ENCODE measurements around the gene SMURF1.
"Not testable (repeated sequence)": the region's sequence is repeated elsewhere in the genome, so short reads cannot be mapped to it uniquely, and the experiment has no call there.

The SMURF1 gene

GRCh38 chr7:99094401-99094800, 49.5 kb downstream of the SMURF1 start:
- no peak for DNase-seq

GRCh38 chr7:99092064-99092720, 51.7 kb downstream of the SMURF1 start:
- no peak for DNase-seq

DNA sequence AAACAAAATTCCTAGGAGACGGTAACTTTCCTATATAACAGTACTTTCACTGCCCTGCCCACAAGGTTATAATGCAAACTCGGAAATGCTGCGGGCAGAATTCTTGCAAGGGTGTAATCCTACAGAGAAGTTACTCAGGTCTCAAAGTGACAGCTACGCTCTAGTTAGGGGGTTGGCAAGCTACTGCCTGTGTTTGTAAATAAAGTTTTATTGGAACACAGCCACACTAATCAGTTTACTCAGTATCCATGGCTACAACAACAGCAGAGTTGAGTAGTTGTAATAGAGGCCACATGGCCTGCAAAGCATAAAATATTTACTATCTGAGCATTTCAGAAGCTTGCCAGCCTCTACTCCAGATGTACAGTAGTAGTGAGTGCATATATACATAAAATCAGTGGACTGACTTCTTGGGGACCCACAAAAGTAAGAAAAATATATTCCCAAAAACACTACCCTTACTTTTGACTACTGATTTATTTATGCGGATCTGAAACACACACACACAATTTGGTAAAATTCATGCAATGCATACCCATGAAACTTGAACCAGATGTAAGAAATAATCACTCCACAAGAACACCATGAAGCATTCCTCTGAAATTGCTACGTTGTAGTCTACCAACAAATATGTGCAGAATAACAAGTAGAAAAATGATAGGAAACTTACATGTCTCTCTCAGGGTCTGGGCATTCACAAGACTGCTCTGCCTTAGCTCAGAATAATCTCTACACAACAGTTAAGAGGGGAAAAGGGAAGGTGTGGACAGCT, 53.0 kb downstream of the SMURF1 start:
- DNase-seq = peak; percentile 71

DNA sequence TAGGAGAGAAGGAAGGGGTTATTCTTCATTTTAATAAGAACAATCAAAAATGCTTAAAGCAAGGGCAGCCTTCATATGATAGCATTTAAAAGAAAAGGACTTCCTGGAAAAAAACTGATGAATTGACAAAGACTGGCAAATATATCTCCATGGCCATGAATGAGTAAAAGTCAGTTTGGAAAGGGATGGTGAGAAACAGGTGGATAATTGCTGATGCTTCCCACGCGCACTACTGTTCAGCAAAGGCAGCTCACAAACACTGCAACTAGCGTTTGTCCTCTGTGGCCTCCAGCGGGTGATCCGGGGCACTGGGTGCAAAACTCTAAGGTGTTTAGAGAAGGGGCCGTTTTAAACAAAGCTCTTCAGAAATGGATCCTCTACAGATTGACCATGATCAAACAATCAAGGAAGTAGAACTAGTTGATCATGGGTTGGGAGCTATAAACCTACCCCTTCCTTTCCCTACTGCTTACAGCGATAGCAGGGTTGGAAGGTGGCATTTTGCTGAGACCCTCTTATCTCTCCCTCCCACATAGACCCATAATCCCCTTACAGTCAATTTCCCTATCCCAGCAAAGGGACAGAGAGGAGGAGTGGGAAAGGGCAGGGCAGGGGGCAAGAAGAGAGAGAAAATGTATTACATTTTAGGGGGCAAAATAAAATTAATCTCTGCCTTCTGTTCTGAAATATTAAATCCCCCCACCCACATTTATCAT, 53.8 kb downstream of the SMURF1 start:
- no peak for DNase-seq

DNA sequence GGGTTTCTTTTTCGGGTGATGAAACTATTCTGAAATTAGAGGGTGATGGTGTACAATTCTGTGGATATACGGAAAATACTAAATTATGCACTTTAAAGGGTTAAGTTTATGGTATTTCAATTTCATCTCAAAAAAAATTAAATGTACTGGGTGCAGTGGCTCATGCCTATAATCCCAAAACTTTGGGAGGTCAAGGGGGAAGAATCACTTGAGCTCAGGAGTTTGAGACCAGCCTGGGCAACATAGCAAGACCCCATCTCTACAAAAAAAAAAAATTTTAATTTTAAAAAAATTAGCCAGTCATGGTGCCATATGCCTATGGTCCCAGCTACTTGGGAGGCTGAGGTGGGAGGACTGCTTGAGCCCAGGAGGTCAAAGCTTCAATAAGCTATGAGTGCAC, 57.0 kb downstream of the SMURF1 start:
- no peak for DNase-seq

DNA sequence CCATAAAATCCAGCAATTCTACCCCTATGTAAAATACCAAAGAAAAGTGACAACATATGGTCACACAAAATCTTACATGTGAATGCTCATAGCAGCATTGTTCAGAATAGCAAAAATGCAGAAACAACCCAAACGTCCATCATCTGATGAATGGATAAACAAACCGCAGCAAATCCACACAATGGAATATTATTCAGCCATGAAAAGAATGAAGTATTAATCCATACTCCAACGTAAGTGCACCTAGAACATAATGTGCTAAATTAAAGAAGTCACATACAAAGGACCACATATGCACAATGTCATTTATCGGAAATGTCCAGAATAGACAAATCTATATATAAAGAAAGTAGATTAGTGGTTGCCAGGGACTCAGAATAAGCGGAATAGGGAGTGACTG, 57.4 kb downstream of the SMURF1 start:
- DNase-seq = no peak

DNA sequence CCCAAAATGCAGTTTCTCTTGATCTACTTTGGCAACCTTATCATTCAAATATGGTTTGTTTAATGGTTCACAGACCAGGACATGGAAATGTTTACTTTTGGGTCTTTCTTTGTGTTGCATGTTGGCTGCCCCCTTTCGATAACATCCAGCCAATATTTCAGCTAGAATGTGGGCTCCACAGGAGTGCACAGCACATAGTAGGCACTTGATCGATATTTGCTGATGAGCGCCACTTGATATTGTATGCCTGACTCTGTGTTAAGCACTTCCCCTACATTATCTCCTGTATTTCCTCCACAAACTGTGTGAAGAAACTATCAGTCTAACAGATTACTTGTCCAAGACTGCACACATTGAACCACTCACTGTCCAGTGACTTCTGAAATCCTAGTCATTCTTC, 60.2 kb downstream of the SMURF1 start:
- DNase-seq = no peak

DNA sequence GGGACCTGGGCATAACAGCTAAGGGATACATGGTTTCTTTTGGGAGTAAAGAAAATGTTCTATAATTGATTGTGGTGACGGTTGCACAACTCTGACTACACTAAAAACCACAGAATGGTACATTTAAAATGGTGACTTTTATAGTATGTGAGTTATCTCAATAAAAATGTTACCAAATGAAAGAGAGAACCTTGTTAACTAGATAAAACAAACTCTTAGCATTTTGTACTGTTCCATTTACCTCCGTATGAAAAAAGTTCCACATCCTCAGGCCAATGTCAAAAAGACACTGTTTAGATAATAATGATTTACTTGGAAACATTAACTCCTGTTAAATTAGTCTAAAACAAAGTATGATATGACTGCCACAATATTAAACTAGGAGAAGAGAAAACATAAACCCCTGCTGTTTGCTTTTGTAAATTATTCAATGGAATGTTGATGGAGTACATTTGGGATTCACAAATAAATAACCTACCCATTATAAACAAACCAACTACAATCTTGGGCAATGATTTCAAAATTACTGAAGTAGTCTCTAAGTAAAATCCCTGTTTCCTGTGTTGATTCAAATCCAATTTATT, 60.7 kb downstream of the SMURF1 start:
- DNase-seq = peak; percentile 54

GRCh38 chr7:99080679-99081078, 63.2 kb downstream of the SMURF1 start:
- no peak for DNase-seq

DNA sequence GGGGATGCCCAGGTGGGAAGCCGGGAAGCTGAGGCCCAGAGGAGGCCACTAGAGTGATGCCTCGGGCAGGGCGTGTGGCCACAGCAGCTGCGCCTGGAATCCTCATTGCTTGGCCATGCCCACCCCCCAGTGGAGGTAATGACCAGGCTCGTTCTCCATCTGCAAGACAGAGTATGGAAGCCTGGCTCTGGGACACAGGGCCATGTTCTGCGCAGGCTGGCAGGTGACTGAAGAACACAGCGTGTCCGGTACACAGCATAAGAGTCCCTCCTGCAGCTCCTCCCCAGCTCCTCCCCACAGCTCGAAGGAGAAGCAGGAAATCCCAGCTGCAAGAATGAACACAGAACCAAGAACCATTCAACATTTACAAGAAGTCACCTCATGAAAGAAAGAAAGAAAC, 64.8 kb downstream of the SMURF1 start:
- DNase-seq = no peak

DNA sequence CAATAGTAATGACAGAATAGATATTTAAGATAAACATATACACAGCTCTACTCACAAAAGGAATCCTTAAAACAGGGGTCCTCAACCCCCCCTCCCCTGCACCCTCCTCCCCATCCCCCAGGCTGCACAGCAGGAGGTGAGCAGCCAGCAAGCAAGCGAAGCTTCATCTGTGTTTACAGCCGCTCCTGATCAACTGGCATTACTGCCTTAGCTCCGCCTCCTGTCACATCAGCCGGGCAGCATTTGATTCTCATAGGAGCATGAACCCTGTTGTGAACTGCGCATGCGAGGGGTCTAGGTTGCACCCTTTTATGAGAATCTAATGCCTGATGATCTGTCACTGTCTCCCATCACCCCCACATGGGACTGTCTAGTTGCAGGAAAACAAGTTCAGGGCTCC, 65.5 kb downstream of the SMURF1 start:
- DNase-seq = no peak

GRCh38 chr7:99076615-99077014, 67.3 kb downstream of the SMURF1 start:
- DNase-seq = no peak

GRCh38 chr7:99073839-99074446, 70.0 kb downstream of the SMURF1 start:
- DNase-seq = no peak

DNA sequence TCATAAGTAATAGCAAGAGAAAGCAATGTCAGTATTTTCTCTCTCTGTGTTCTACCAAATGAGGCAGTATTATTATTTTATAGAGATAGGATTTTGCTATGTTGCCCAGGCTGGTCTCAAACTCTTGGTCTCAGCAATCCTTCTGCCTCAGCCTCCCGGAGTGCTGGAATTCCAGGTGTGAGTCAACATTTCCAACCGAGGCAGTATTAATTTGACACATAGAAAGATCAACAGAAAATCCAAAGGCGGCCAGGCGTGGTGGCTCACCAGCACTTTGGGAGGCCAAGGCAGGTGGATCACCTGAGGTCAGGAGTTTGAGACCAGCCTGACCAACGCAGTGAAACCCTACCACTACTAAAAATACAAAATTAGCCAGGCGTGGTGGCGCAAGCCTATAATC, 71.8 kb downstream of the SMURF1 start:
- DNase-seq = no peak

DNA sequence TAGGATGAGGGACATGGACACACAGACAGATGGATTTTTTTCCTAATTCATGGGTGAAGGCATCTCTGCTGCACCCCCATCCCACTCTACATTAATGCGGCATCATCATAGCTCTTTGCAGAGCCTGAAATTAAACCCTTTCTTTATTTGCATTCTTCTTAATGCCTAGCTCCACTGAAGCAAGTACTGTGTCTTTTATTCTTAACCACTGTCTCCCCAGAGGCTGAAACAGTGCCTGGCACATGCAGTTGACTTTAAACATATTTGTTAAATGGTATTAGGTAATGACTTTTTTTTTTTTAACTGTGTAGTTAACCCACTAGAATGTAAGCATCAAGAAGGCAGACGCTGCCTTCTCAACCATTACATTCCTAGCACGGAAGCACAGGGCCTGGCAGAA, 73.5 kb downstream of the SMURF1 start:
- DNase-seq = no peak

GRCh38 chr7:99061001-99061776, 82.7 kb downstream of the SMURF1 start:
- no peak for DNase-seq

DNA sequence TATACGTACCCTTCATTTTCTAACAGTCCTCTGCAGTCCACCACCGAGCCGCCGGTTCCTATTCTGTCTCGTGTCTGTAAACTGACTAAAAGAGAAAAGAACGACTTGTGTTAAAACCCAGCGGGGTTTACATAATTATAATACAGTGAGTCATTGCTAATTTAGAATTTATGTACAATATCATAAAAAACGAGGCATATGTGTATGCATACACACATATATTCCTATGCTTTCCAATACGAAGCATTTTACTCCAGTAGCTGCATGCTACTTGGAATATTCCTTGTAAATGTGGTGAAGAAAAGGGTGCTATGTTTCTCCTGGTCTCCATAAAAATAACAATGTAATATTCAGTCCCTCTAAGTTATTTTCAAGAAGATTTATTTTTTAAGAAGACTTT, 89.1 kb downstream of the SMURF1 start:
- no peak for DNase-seq

DNA sequence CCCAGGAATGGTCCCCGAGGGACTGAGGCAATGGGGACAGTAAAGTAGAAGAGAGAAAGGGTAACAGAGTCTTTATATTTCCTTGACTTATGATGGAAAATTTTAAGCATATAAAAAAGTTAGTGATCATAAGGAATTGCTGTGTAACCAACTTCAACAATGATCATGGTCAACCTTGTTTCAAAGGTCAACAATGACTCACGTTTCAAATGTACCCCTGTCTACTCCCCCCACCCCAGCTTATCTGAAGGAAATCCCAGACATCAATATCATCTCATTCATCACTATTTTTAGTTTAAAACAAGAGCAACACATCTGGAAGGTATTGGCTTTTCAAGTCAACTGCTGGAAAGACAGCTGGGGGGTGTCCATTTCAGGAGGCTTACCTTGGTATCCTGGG, 92.9 kb downstream of the SMURF1 start:
- DNase-seq = no peak

DNA sequence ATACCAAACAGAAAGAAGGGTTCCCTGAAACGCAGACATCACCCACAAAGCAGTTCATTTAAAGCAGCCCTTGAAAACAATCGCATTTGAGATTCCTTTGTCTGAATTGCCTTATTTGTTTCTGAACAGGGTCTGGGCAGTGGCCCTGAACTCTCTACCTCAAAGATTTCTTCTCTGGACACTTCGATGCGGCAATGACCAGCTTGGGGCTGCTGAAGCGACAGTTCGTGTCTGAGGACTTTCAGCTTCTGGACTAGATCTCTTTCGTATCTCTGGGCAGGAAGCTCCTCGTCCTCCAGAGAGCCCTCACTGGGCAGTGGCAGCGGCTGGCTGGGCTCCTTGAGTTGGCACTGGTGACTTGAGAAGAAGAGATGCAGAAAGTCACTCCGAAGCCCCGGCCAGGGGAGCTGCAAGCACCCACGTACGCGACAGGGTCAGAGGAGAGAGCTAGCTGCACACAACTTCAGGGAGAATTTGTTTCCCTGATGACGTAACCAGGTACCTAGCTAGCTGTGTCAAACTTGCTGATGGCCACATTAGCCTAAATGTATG, 96.3 kb downstream of the SMURF1 start:
- DNase-seq = no peak

- DNase-seq = no peak
These were observed 97.2 kb downstream of the SMURF1 start for GRCh38 chr7:99046722-99047121.

- DNase-seq = not testable (repeated sequence)
These were observed 97.6 kb downstream of the SMURF1 start for GRCh38 chr7:99046262-99046661.

DNA sequence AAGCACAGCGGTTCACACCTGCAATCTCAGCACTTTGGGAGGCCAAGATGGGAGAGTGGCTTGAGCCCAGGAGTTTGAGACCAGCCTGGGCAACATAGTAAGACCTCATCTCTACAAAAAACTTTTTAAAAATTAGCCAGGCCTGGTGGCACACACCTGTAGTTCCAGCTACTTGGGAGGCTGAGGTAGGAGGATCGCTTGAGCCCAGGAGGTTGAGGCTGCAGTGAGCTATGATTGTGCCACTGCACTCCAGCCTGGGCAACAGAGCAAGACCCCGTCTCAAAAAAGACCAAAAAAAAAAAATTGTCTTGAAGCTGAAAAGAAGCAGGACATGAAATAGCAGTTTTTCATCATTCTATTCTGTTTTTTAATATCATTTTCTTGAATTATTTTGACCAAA, 99.0 kb downstream of the SMURF1 start:
- DNase-seq = not testable (repeated sequence)
